ENCODE measurements around the gene NOX5. TPM values are rescaled to one million over a fixed set of nuclear protein-coding genes. Genes with fewer than 3 reads are reported as not detected.
"Not testable (repeated sequence)": the region's sequence is repeated elsewhere in the genome, so short reads cannot be mapped to it uniquely, and the experiment has no call there.

Gene NOX5, protein sequence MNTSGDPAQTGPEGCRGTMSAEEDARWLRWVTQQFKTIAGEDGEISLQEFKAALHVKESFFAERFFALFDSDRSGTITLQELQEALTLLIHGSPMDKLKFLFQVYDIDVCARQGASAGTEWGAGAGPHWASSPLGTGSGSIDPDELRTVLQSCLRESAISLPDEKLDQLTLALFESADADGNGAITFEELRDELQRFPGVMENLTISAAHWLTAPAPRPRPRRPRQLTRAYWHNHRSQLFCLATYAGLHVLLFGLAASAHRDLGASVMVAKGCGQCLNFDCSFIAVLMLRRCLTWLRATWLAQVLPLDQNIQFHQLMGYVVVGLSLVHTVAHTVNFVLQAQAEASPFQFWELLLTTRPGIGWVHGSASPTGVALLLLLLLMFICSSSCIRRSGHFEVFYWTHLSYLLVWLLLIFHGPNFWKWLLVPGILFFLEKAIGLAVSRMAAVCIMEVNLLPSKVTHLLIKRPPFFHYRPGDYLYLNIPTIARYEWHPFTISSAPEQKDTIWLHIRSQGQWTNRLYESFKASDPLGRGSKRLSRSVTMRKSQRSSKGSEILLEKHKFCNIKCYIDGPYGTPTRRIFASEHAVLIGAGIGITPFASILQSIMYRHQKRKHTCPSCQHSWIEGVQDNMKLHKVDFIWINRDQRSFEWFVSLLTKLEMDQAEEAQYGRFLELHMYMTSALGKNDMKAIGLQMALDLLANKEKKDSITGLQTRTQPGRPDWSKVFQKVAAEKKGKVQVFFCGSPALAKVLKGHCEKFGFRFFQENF
- total RNA-seq (2014; rRNA removed; shearing (Covaris generic)): not detected in 2 replicates

DNA sequence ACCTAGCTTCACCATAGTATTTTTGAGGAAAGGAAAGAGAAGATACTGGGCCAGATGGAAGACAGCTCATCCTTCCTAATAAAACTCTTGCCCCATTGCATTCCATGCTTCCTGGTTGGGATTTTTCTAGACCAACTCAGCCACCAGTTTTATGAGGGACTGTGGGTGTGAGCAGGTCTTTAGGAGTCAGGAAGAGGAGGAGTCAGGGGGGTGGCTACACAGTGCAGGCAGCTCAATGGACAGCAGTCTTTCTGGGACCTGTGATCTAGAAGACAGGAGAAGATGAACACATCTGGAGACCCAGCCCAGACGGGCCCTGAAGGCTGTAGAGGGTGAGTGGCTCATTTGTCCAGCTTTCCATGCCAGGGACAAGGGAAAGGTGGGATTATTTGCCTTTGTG, at the start of gene NOX5:
TSS of gene NOX5 (plus strand) at position 242 of the 400 bp plus-strand sequence. CDS start at position 283, 41 bp downstream.
- H3K36me3 ChIP-seq (replicated peaks; ENCODE audit: control insufficient read depth, insufficient read depth, low read length): no peaks in the 10 kb centered on the region
- no peaks in the 10 kb centered on the region for H3K27me3 ChIP-seq (ENCODE audit: control insufficient read depth, insufficient read depth, low read length)
- DNase-seq: no peak
- H3K4me3 ChIP-seq (ENCODE audit: insufficient read depth, low read depth, low read length): no peak within 1 kb of the TSS

DNA sequence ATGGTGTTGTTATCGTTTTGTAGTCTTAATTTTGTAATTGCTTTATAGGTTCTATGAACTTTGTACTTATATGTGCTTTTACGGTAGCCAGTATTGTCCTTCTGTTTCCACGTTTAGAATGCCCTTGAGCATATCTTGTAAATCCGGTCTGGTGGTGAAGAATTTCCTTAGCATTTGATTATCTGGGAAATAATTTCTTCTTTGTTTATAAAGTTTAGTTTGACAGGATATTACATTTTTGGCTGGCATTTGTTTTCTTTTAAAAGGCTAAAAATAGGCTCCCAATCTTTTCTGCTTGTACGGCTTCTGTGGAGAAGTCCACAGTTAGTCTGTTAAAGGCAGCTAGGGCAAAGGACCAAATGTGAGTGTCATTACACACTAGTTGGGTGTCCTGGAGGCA, 47.5 kb upstream of the NOX5 start:
- no peak overlapping the region for H3K4me3 ChIP-seq (ENCODE audit: insufficient read depth, low read depth, low read length)
- DNase-seq: no peak
- H3K27me3 ChIP-seq (ENCODE audit: control insufficient read depth, insufficient read depth, low read length): no peaks in the 10 kb centered on the region
- no peaks in the 10 kb centered on the region for H3K36me3 ChIP-seq (replicated peaks; ENCODE audit: control insufficient read depth, insufficient read depth, low read length)

DNA sequence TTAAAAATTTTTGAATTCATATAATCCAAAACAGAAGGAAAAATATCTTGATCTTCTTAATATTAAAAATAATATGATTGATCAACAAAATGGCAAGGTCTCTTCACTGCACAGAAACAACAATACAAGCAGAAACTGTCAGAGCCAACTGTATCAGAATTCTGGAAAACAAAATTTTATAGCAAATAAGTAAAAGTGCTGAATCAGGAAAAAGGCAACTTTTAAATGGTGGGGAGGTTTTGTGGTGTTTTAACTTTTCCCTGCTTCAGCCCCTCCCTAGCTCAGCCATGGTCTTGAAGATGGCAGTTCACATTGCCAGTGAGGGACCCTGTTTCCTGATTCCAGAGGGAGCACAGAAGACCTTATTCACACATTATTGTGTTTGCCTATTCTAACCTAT, 46.5 kb upstream of the NOX5 start:
- H3K36me3 ChIP-seq (replicated peaks; ENCODE audit: control insufficient read depth, insufficient read depth, low read length): no peaks in the 10 kb centered on the region
- no peak for DNase-seq
- H3K27me3 ChIP-seq (ENCODE audit: control insufficient read depth, insufficient read depth, low read length): no peaks in the 10 kb centered on the region
- no peak overlapping the region for H3K4me3 ChIP-seq (ENCODE audit: insufficient read depth, low read depth, low read length)

DNA sequence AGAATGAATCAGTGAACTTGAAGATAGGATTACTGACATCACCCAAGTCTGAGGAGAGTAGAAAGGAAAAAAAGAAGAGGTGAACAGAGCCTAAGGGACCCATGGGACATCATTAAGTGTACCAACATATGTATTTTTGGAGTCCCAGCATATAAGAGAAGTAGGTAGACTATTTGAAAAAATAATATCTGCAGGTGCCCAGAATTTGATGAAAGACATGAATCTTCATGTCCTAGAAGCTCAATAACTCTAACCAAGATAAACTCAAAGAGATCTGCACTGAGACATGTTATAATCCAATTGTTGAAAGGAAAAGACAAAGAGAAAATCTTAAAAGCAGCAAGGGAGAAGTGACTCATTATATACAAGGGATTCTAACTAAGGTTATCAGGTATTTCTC, 45.2 kb upstream of the NOX5 start:
- H3K4me3 ChIP-seq (ENCODE audit: insufficient read depth, low read depth, low read length): no peak overlapping the region
- no peaks in the 10 kb centered on the region for H3K27me3 ChIP-seq (ENCODE audit: control insufficient read depth, insufficient read depth, low read length)
- H3K36me3 ChIP-seq (replicated peaks; ENCODE audit: control insufficient read depth, insufficient read depth, low read length): no peaks in the 10 kb centered on the region
- DNase-seq: no peak

DNA sequence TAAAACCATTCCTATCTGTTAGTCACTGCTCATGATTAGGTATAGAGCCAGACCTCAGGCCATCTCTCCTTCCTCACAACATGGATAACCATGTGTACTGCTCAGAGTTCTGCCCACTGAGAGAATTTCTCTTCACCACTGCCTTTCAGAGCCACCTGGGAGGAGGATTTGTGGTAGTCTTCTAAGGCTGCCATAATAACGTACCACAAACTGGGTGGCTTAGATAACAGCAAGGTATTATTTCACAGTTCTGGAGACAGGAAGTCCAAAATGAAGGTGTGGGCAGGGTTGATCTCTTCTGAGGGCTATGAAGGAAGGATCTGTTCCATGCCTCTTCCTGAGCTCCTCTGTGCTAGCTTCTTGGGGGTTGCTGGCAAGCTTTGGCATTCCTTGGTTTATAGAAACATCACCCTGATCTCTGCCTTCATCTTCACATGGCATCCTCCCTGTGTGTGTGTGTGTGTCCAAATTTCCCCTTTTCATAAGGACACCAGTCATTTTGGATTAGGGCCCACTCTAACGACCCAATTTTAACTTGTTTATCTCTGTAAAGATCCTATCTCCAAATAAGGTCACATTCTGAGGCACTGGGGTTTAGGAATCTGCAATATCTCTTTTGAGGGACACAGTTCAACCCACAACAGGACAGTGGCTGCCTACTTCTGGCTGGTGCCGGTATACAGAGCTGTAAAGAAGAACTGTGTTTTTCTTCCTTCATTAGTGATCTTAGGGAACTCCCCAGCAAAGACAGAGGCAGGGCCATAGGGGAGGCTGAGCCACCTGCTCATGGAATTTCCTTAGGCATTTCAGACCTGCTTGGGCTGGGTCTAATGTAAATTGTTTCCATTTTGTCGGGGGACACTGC, 42.1 kb upstream of the NOX5 start:
- no peaks in the 10 kb centered on the region for H3K27me3 ChIP-seq (ENCODE audit: control insufficient read depth, insufficient read depth, low read length)
- no peak overlapping the region for H3K4me3 ChIP-seq (ENCODE audit: insufficient read depth, low read depth, low read length)
- no peaks in the 10 kb centered on the region for H3K36me3 ChIP-seq (replicated peaks; ENCODE audit: control insufficient read depth, insufficient read depth, low read length)
- DNase-seq: peak; percentile 19

DNA sequence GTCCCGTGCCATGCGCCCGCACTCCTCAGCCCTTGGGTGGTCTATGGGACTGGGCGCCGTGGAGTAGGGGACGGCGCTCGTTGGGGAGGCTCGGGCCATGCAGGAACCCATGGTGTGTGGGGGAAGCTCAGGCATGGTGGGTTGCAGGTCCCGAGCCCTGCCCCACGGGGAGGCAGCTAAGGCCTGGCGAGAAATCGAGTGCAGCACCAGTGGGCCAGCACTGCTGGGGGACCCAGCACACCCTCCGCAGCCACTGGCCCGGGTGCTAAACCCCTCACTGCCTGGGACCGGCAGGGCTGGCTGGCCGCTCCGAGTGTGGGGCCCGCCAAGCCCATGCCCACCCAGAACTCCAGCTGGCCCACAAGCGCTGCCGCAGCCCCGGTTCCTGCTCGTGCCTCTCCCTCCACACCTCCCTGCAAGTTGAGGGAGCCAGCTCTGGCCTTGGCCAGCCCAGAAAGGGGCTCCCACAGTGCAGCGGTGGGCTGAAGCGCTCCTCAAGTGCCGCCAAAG, 38.8 kb upstream of the NOX5 start:
- H3K27me3 ChIP-seq (ENCODE audit: control insufficient read depth, insufficient read depth, low read length); H3K36me3 ChIP-seq (replicated peaks; ENCODE audit: control insufficient read depth, insufficient read depth, low read length); H3K4me3 ChIP-seq (ENCODE audit: insufficient read depth, low read depth, low read length); DNase-seq: not testable (repeated sequence)

DNA sequence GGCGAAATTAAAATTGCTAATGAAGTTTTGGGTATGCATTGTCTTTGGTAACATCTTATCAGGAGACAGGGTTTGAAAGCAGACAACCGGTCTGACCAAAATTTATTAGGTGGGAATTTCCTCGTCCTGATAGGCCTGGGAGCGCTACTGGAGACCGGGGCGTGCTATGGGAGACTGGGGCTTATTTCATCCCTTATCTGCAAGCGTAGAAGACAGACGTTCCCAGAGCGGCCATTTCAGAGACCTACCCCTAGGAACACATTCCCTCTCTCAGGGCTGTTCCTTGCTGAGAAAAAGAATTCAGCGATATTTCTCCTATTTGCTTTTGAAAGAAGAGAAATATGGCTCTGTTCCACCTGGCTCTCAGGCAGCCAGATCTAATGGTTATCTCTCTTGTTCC, 37.1 kb upstream of the NOX5 start:
- H3K27me3 ChIP-seq (ENCODE audit: control insufficient read depth, insufficient read depth, low read length); H3K36me3 ChIP-seq (replicated peaks; ENCODE audit: control insufficient read depth, insufficient read depth, low read length); H3K4me3 ChIP-seq (ENCODE audit: insufficient read depth, low read depth, low read length); DNase-seq: not testable (repeated sequence)

DNA sequence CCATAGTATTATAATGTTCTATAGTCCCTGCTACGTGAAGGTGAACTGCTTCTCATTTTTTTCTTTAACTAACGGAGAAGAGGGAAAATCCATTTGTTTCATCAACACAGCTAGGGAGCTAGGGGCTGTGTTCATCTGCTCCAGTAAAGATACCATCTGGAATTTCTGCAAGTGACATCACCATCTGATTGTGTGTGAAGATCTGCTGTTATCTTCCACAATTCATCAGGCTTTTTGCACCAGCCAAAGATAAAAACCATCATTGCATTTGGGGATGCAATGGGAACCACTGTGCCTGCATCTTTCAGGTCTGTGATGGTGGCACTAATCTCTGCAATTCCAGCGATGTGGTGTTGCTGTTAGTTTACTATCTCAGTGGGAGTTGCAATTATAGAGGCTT, 35.5 kb upstream of the NOX5 start:
- no peaks in the 10 kb centered on the region for H3K36me3 ChIP-seq (replicated peaks; ENCODE audit: control insufficient read depth, insufficient read depth, low read length)
- no peak overlapping the region for H3K4me3 ChIP-seq (ENCODE audit: insufficient read depth, low read depth, low read length)
- H3K27me3 ChIP-seq (ENCODE audit: control insufficient read depth, insufficient read depth, low read length): no peaks in the 10 kb centered on the region
- DNase-seq: no peak

DNA sequence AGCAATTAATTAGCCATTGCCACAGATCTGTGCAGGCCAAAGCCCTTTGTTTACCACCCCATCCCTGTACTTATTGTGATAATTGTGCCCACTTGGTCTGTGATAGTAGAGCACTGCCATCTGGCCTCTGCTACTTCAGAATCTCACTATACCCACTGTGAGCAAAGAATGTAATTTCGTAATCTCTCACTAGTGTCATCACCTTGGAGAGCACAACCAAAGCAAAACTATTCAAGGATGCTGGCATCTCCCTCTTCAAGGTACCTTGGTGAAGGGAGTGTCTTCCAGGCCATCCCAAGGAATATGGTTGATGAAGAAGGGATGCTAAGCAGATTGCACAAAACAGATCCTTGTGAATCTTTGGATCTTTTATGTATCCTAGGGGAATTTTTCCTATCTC, 34.7 kb upstream of the NOX5 start:
- Histone ChIP-seq H3K36me3 (replicated peaks; ENCODE audit: control insufficient read depth, insufficient read depth, low read length) (no peaks in the 10 kb centered on the region), H3K27me3 (ENCODE audit: control insufficient read depth, insufficient read depth, low read length) (no peaks in the 10 kb centered on the region), H3K4me3 (ENCODE audit: insufficient read depth, low read depth, low read length) (no peak overlapping the region)
- DNase-seq: no peak

DNA sequence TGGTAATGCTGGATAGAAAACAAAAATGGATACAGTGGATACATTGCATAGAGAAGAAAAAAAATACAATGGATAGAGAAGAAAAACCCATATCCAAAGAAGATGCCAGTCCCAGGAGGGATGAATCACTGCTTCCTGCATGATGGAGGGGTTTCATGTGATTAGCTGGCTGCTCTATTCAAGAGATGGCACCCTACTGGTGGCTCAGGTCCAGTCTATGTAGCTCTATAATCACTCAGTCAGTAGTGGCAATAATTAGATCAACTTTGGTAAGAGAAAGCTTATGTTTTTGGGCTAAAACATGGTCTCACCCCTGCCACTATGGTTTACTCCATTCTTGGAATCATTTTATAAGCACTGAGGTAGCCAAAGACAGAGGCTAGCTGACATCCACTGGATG, 33.7 kb upstream of the NOX5 start:
- Histone ChIP-seq H3K27me3 (ENCODE audit: control insufficient read depth, insufficient read depth, low read length) (no peaks in the 10 kb centered on the region), H3K4me3 (ENCODE audit: insufficient read depth, low read depth, low read length) (no peak overlapping the region), H3K36me3 (replicated peaks; ENCODE audit: control insufficient read depth, insufficient read depth, low read length) (no peaks in the 10 kb centered on the region)
- no peak for DNase-seq

DNA sequence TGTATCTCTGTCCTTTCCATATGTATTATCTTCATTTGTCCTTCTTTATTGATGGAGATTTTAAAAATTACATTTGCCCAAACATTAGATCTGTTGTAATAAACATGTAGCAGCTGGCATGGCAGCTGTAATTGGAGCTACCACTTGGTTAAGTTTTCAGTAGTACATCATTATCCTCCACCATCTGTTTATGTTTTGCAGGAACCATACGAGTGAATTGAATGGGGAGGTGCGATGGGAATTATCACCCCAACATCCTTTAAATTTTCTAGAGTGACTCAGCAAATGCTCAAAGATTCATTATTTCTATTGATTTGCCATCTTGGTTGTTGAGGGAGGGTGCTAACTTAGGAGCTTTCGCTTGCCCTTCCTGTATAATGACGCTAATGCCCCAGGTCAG, 32.6 kb upstream of the NOX5 start:
- H3K4me3 ChIP-seq (ENCODE audit: insufficient read depth, low read depth, low read length): no peak overlapping the region
- H3K36me3 ChIP-seq (replicated peaks; ENCODE audit: control insufficient read depth, insufficient read depth, low read length): no peaks in the 10 kb centered on the region
- H3K27me3 ChIP-seq (ENCODE audit: control insufficient read depth, insufficient read depth, low read length): no peaks in the 10 kb centered on the region
- DNase-seq: no peak

DNA sequence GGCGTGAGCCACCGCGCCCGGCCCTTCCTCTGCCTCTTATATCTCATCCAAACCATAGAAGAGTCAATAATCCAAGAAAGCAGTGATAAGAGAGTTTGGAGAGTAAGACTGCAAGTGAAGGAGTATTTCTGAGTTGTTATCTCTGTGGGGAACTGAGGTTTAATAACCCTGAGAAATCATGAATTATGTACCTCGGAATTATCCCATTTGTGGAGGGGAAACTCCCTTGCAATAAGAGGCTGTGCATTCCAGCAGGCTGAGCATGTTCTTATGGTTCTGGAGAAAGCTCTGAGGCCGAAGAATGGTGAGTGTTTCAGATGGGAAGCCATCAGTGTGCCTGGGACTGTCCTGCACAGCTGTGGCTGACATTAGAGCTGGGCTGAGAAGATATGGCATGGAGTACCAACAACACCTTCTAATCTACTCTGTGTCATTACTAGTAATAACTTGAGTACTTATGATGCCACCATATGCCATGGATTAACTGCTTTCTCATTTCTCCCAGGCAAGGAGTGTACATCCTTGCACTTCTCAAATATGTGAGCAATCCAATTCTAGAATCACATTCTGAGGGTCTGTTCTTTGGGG, 31.4 kb upstream of the NOX5 start:
- DNase-seq: no peak
- no peaks in the 10 kb centered on the region for H3K27me3 ChIP-seq (ENCODE audit: control insufficient read depth, insufficient read depth, low read length)
- no peaks in the 10 kb centered on the region for H3K36me3 ChIP-seq (replicated peaks; ENCODE audit: control insufficient read depth, insufficient read depth, low read length)
- no peak overlapping the region for H3K4me3 ChIP-seq (ENCODE audit: insufficient read depth, low read depth, low read length)

DNA sequence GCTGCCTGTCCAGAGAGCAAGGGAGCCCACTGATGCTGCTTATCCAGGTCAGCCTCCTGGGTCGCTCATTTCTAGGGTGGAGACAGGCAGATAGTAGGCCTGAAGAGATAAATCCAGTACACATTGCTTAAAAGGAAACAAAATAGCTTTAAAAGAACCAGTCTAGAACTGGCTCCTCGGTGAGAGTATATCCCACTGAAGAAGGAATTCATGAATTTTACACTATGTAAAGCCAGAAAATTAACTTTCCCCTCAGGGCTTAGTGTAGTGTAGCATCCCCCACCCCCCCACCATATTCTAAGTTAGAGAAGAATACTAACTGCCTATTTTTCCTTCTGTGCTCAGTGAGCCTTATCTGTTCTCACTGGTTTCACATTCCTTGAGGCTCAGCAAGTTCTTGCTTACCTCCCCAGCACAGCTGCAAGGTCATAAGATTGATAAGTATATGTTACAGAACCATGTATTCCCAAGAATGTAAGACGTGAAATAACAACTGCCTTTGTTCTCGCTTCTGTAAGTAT, 30.5 kb upstream of the NOX5 start:
- no peak for DNase-seq

DNA sequence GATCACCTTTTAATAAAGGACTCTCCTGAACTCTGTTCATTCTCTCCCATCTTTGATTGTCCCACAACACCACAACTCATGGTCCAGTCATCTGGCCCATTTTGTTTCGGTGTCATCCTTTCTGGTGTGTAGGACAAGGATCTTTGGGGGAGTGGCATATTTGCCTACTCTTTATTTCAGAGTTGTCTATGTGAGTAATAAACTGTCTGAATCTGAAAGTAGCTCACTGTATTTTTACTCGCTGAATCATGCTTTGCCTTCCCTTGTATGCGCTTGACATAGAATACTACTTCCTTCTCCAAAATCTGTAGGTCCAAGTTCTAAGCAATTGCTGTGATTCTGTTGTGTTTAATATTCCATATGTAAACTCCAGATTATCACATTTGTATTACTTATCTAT, 29.9 kb upstream of the NOX5 start:
- no peak overlapping the region for H3K4me3 ChIP-seq (ENCODE audit: insufficient read depth, low read depth, low read length)
- no peaks in the 10 kb centered on the region for H3K36me3 ChIP-seq (replicated peaks; ENCODE audit: control insufficient read depth, insufficient read depth, low read length)
- no peaks in the 10 kb centered on the region for H3K27me3 ChIP-seq (ENCODE audit: control insufficient read depth, insufficient read depth, low read length)
- DNase-seq: no peak

More for the DNA sequence above, 30.5 kb upstream of the NOX5 start:
- Histone ChIP-seq H3K4me3 (ENCODE audit: insufficient read depth, low read depth, low read length) (no peak overlapping the region), H3K27me3 (ENCODE audit: control insufficient read depth, insufficient read depth, low read length) (no peaks in the 10 kb centered on the region), H3K36me3 (replicated peaks; ENCODE audit: control insufficient read depth, insufficient read depth, low read length) (no peaks in the 10 kb centered on the region)
